WTC11 (cell line): ENCODE results near the gene IGFALS. TPM values are rescaled to one million over a fixed set of nuclear protein-coding genes. Genes with fewer than 3 reads are reported as not detected.
A peak's percentile ranks its signal among the peaks of the same experiment; 100 is the strongest.

ENCODE experiments used
- ATAC-seq: fragments of 200-7000 bp; cut with Tn5 transposase; 2 replicates; pipeline ENCODE4 v1.10.0; 2021; ENCODE audit warnings: mild to moderate bottlenecking, moderate library complexity
- CTCF ChIA-PET: fragments of 300-600 bp; sonication (Branson Sonifier 250); formaldehyde crosslinking; loops from one replicate; lab custom pipeline; 2021; ENCODE audit warnings: antibody characterized with exemption; lab: Charles Lee
- POLR2A ChIA-PET: fragments of 350-600 bp; sonication (Branson Sonifier 250); formaldehyde crosslinking; loops from one replicate; lab custom pipeline; 2021; ENCODE audit warnings: antibody characterized with exemption; lab: Charles Lee
- DNase-seq: peaks from one replicate; pipeline ENCODE4 v3.0.0; 2021; ENCODE audit warnings: low spot score
- H3K27ac Mint-ChIP-seq: 2 replicates; pipeline ENCODE4 v1.8.0; 2021; ENCODE audit warnings: mixed read lengths
- H3K27me3 Mint-ChIP-seq: 2 replicates; pipeline ENCODE4 v1.8.0; 2021; ENCODE audit warnings: low read depth, mild to moderate bottlenecking, moderate library complexity, mixed read lengths
- H3K36me3 Mint-ChIP-seq: 2 replicates; pipeline ENCODE4 v1.8.0; 2021; ENCODE audit warnings: mixed read lengths
- H3K4me1 Mint-ChIP-seq: 2 replicates; pipeline ENCODE4 v1.8.0; 2022; ENCODE audit warnings: mixed read lengths
- H3K4me3 Mint-ChIP-seq: 2 replicates; pipeline ENCODE4 v1.8.0; 2021; ENCODE audit warnings: mild to moderate bottlenecking, moderate library complexity, mixed read lengths
- H3K9me3 Mint-ChIP-seq: 2 replicates; pipeline ENCODE4 v1.8.0; 2021; ENCODE audit warnings: mixed read lengths
- ESRRA ChIP-seq: sonication (generic); formaldehyde crosslinking; IDR thresholded peaks from 2 replicates; pipeline ENCODE4 v1.8.1; 2022; ENCODE audit warnings: mild to moderate bottlenecking, missing genetic modification reagents, borderline replicate concordance
- FOXJ3 ChIP-seq: sonication (generic); formaldehyde crosslinking; IDR thresholded peaks from 2 replicates; pipeline ENCODE4 v1.9.0; 2021; ENCODE audit warnings: missing genetic modification reagents, mild to moderate bottlenecking, borderline replicate concordance
- FOXK1 ChIP-seq: sonication (generic); formaldehyde crosslinking; IDR thresholded peaks from 2 replicates; pipeline ENCODE4 v1.8.0; 2022; ENCODE audit warnings: mild to moderate bottlenecking, moderate library complexity, missing genetic modification reagents
- FOXP1 ChIP-seq: sonication (generic); formaldehyde crosslinking; IDR thresholded peaks from 2 replicates; pipeline ENCODE4 v1.8.0; 2022; ENCODE audit warnings: missing genetic modification reagents, mild to moderate bottlenecking, moderate library complexity, borderline replicate concordance
- GTF2I ChIP-seq: fragments of 250-450 bp; sonication (Bioruptor Pico); conservative IDR thresholded peaks from 2 replicates; pipeline ENCODE4 v1.4.0; 2021; ENCODE audit warnings: mild to moderate bottlenecking
- JAZF1 ChIP-seq: fragments of 250-450 bp; sonication (Bioruptor Pico); IDR thresholded peaks from 2 replicates; pipeline ENCODE4 v1.9.0; 2021; ENCODE audit warnings: moderate library complexity, mild to moderate bottlenecking, inconsistent platforms
- PRRX2 ChIP-seq: fragments of 250-450 bp; sonication (Bioruptor Pico); IDR thresholded peaks from 2 replicates; pipeline ENCODE4 v1.8.0; 2021; ENCODE audit warnings: mild to moderate bottlenecking
- RELA ChIP-seq: sonication (generic); formaldehyde crosslinking; IDR thresholded peaks from 2 replicates; pipeline ENCODE4 v1.8.1; 2022; ENCODE audit warnings: missing genetic modification reagents, mild to moderate bottlenecking, borderline replicate concordance
- SP1 ChIP-seq: sonication (generic); formaldehyde crosslinking; conservative IDR thresholded peaks from 2 replicates; pipeline ENCODE4 v1.8.1; 2022; ENCODE audit warnings: missing genetic modification reagents
- TCF7 ChIP-seq: sonication (generic); formaldehyde crosslinking; IDR thresholded peaks from 2 replicates; pipeline ENCODE4 v1.8.0; 2022; ENCODE audit warnings: mild to moderate bottlenecking, low read depth, missing genetic modification reagents, moderate library complexity
- ZNF138 ChIP-seq: sonication (generic); formaldehyde crosslinking; conservative IDR thresholded peaks from 2 replicates; pipeline ENCODE4 v1.8.1; 2022; ENCODE audit warnings: mild to moderate bottlenecking, moderate library complexity, missing genetic modification reagents
- ZNF219 ChIP-seq: sonication (generic); formaldehyde crosslinking; IDR thresholded peaks from 2 replicates; pipeline ENCODE4 v1.8.0; 2023; ENCODE audit warnings: missing genetic modification reagents, mild to moderate bottlenecking, borderline replicate concordance
- ZNF232 ChIP-seq: sonication (generic); formaldehyde crosslinking; IDR thresholded peaks from 2 replicates; pipeline ENCODE4 v1.8.0; 2022; ENCODE audit warnings: mild to moderate bottlenecking, missing genetic modification reagents
- ZNF263 ChIP-seq: sonication (generic); formaldehyde crosslinking; IDR thresholded peaks from 2 replicates; pipeline ENCODE4 v1.8.1; 2022; ENCODE audit warnings: low read depth, mild to moderate bottlenecking, moderate library complexity, missing genetic modification reagents
- total RNA-seq: library from RNA; stranded (reverse); gene quantifications from 3 replicates; pipeline ENCODE4 v1.2.3, GENCODE V29; 2021
- TF ChIP-seq, protein P1 (sequence below): sonication (generic); formaldehyde crosslinking; IDR thresholded peaks from 2 replicates; pipeline ENCODE4 v1.8.1; 2023; ENCODE audit warnings: mild to moderate bottlenecking, moderate library complexity, missing genetic modification reagents
- TF ChIP-seq, protein P2 (sequence below): fragments of 250-450 bp; sonication (Bioruptor Pico); conservative IDR thresholded peaks from 2 replicates; pipeline ENCODE4 v1.9.0; 2021; ENCODE audit warnings: mild to moderate bottlenecking
- TF ChIP-seq, protein P3 (sequence below): sonication (generic); formaldehyde crosslinking; IDR thresholded peaks from 2 replicates; pipeline ENCODE4 v1.8.1; 2023; ENCODE audit warnings: mild to moderate bottlenecking, missing genetic modification reagents, moderate library complexity
- TF ChIP-seq, protein P4 (sequence below): sonication (generic); formaldehyde crosslinking; IDR thresholded peaks from 2 replicates; pipeline ENCODE4 v1.8.1; 2023; ENCODE audit warnings: mild to moderate bottlenecking, missing genetic modification reagents
- TF ChIP-seq, protein P5 (sequence below): sonication (generic); formaldehyde crosslinking; IDR thresholded peaks from 2 replicates; pipeline ENCODE4 v1.8.1; 2022; ENCODE audit warnings: mild to moderate bottlenecking, moderate library complexity, missing genetic modification reagents
- TF ChIP-seq, protein P6 (sequence below): fragments of 250-450 bp; sonication (Bioruptor Pico); IDR thresholded peaks from 2 replicates; pipeline ENCODE4 v1.9.0; 2021; ENCODE audit warnings: mild to moderate bottlenecking
- TF ChIP-seq, protein P7 (sequence below): sonication (generic); formaldehyde crosslinking; IDR thresholded peaks from 2 replicates; pipeline ENCODE4 v1.8.0; 2022; ENCODE audit warnings: mild to moderate bottlenecking, missing genetic modification reagents

IGFALS gene
- total RNA-seq, 1 experiment from 2014 or later, result not detected

DNA sequence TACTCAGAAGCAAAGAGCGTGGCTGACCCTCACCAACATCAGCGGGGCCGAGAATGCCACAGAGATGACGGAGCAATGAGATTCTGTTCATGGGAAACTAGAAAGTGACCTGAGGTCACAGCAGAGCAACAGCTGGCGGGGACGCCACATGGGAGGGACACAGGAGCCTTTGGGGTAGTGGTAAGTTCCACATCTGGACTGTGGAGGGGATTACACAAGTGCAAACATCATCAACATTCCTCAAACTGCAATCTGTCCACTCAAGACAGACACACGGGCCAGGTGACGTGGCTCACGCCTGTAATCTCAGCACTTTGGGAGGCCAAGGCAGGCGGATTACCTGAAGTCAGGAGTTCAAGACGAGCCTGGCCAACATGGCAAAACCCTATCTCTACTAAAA lies 22.0 kb upstream of the IGFALS start (continued):
- TF ChIP-seq, protein P1, sequence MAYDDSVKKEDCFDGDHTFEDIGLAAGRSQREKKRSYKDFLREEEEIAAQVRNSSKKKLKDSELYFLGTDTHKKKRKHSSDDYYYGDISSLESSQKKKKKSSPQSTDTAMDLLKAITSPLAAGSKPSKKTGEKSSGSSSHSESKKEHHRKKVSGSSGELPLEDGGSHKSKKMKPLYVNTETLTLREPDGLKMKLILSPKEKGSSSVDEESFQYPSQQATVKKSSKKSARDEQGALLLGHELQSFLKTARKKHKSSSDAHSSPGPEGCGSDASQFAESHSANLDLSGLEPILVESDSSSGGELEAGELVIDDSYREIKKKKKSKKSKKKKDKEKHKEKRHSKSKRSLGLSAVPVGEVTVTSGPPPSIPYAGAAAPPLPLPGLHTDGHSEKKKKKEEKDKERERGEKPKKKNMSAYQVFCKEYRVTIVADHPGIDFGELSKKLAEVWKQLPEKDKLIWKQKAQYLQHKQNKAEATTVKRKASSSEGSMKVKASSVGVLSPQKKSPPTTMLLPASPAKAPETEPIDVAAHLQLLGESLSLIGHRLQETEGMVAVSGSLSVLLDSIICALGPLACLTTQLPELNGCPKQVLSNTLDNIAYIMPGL (CRISPR knock-in tag), result no peak
- TF ChIP-seq, protein P2, sequence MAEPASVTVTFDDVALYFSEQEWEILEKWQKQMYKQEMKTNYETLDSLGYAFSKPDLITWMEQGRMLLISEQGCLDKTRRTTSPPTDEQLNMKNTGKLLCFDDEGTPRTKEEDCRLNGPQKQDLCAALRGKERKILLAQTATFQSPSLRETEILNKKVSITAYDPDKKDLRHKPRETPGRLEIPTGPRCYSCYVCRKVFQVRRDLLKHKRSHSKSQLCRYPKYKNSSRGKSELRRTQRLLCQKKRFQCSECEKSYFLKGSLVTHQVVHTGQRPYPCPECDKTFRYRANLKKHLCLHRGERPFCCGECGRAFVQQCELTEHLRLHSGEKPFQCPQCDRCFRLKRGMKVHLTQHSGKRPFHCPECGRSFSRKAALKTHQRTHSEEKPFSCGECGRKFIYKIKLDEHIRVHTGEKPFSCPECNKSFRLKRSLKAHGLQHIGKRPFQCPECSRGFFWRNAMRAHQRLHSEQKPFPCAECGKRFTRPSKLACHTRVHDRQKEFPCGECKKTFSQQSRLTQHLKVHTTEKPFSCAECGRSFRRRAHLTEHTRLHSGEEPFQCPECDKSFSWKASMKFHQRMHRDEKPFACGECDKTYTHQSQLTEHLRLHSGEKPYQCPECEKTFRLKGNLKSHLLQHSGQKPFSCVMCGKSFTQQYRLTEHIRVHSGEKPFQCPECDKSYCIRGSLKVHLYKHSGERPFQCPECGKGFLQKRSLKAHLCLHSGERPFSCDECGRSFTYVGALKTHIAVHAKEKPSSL, result no peak
- no peak for TF ChIP-seq ZNF138
- no peak for TF ChIP-seq JAZF1 (CRISPR knock-in tag)
- TF ChIP-seq, protein P3, sequence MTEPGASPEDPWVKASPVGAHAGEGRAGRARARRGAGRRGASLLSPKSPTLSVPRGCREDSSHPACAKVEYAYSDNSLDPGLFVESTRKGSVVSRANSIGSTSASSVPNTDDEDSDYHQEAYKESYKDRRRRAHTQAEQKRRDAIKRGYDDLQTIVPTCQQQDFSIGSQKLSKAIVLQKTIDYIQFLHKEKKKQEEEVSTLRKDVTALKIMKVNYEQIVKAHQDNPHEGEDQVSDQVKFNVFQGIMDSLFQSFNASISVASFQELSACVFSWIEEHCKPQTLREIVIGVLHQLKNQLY, result no peak
- TF ChIP-seq, protein P4, sequence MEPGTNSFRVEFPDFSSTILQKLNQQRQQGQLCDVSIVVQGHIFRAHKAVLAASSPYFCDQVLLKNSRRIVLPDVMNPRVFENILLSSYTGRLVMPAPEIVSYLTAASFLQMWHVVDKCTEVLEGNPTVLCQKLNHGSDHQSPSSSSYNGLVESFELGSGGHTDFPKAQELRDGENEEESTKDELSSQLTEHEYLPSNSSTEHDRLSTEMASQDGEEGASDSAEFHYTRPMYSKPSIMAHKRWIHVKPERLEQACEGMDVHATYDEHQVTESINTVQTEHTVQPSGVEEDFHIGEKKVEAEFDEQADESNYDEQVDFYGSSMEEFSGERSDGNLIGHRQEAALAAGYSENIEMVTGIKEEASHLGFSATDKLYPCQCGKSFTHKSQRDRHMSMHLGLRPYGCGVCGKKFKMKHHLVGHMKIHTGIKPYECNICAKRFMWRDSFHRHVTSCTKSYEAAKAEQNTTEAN, result no peak
- TF ChIP-seq PRRX2, result no peak
- TF ChIP-seq, protein P5, sequence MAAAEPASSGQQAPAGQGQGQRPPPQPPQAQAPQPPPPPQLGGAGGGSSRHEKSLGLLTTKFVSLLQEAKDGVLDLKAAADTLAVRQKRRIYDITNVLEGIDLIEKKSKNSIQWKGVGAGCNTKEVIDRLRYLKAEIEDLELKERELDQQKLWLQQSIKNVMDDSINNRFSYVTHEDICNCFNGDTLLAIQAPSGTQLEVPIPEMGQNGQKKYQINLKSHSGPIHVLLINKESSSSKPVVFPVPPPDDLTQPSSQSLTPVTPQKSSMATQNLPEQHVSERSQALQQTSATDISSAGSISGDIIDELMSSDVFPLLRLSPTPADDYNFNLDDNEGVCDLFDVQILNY, result no peak
- TF ChIP-seq FOXP1 (CRISPR knock-in tag), result no peak

DNA sequence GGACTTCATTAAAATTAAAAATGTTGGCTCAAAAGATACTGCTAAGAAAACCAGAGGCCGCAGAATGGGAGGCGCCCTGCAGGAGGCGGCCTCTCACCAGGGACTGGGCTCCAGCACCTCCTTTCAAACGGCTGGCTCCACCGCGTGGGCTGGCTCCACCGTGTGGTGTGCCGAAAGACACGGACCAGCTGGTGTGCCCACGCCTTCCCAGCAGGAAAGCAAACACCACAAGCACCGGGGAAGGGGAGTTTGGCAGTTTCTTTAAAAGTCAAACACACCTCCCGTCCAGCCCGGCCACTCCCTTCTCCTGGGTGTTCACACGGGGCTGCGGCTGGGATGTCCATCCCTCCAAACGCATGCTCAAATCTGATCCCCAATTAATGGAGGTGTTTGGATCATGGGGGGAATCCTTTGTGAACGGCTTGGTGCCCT lies 19.2 kb upstream of the IGFALS start:
- ATAC-seq (peak; percentile 61), DNase-seq (peak; percentile 70)
- H3K4me1 Mint-ChIP-seq, result no peaks in the 10 kb centered on the region
- no peaks in the 10 kb centered on the region for H3K27me3 Mint-ChIP-seq
- ChIA-PET POLR2A (no interaction called here), CTCF (interaction anchor here (0.6 to 2.3 kb wide), 7 partner anchors 11 to 191 kb away, joined by 3 to 16 read pairs (median 5); no protein-coding TSS in a partner anchor)
- H3K9me3 Mint-ChIP-seq, result no peaks in the 10 kb centered on the region
- no peak overlapping the region for H3K4me3 Mint-ChIP-seq
- TF ChIP-seq GTF2I (CRISPR knock-in tag) (no peak), SP1 (CRISPR knock-in tag) (no peak), ZNF232 (CRISPR knock-in tag) (no peak), ZNF263 (CRISPR knock-in tag) (no peak)
- H3K27ac Mint-ChIP-seq, result no peak overlapping the region
- H3K36me3 Mint-ChIP-seq, result peaks cover 7% of the 10 kb centered on the region

DNA sequence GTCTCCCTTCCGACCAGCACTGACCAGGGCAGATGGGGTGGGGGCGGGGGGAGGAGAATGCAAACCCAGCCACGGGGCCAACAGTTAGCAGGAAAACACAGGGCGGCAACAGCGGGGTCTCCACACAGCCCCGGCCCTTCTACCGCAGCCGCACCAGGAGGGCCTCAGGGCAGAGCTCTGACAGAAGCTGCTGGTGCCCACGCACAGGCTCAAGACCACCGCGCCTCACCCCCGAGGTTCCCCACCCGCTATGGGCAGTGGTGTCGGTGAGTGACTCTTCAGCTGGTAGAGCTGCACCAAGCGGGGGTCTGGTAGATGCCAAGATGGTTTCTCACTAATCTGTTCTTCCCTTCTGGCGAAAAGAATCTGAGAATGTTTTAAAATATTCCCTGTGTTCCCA lies 17.0 kb upstream of the IGFALS start:
- ChIA-PET POLR2A (no interaction called here), CTCF (no interaction called here)
- Mint-ChIP-seq H3K4me3 (no peak overlapping the region), H3K27me3 (no peaks in the 10 kb centered on the region; the same call in 1 of the 2 replicates), H3K27ac (no peak overlapping the region), H3K36me3 (peaks cover 17% of the 10 kb centered on the region), H3K9me3 (peaks cover 4% of the 10 kb centered on the region; the same call in 1 of the 2 replicates), H3K4me1 (no peaks in the 10 kb centered on the region)
- ATAC-seq (no peak), DNase-seq (no peak)
- TF ChIP-seq ESRRA (CRISPR knock-in tag), result no peak
- TF ChIP-seq FOXJ3 (CRISPR knock-in tag), result no peak
- no peak for TF ChIP-seq TCF7
- TF ChIP-seq FOXK1 (CRISPR knock-in tag), result no peak
- TF ChIP-seq, protein P6, sequence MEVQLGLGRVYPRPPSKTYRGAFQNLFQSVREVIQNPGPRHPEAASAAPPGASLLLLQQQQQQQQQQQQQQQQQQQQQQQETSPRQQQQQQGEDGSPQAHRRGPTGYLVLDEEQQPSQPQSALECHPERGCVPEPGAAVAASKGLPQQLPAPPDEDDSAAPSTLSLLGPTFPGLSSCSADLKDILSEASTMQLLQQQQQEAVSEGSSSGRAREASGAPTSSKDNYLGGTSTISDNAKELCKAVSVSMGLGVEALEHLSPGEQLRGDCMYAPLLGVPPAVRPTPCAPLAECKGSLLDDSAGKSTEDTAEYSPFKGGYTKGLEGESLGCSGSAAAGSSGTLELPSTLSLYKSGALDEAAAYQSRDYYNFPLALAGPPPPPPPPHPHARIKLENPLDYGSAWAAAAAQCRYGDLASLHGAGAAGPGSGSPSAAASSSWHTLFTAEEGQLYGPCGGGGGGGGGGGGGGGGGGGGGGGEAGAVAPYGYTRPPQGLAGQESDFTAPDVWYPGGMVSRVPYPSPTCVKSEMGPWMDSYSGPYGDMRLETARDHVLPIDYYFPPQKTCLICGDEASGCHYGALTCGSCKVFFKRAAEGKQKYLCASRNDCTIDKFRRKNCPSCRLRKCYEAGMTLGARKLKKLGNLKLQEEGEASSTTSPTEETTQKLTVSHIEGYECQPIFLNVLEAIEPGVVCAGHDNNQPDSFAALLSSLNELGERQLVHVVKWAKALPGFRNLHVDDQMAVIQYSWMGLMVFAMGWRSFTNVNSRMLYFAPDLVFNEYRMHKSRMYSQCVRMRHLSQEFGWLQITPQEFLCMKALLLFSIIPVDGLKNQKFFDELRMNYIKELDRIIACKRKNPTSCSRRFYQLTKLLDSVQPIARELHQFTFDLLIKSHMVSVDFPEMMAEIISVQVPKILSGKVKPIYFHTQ (CRISPR knock-in tag), result no peak
- no peak for TF ChIP-seq ZNF219 (CRISPR knock-in tag)
- TF ChIP-seq, protein P7, sequence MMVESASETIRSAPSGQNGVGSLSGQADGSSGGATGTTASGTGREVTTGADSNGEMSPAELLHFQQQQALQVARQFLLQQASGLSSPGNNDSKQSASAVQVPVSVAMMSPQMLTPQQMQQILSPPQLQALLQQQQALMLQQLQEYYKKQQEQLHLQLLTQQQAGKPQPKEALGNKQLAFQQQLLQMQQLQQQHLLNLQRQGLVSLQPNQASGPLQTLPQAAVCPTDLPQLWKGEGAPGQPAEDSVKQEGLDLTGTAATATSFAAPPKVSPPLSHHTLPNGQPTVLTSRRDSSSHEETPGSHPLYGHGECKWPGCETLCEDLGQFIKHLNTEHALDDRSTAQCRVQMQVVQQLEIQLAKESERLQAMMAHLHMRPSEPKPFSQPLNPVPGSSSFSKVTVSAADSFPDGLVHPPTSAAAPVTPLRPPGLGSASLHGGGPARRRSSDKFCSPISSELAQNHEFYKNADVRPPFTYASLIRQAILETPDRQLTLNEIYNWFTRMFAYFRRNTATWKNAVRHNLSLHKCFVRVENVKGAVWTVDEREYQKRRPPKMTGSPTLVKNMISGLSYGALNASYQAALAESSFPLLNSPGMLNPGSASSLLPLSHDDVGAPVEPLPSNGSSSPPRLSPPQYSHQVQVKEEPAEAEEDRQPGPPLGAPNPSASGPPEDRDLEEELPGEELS (CRISPR knock-in tag), result no peak
- TF ChIP-seq RELA (CRISPR knock-in tag), result no peak
